Peyer's patch (tissue), 4 donors: ENCODE data around the gene ITPR1.

Experiments used
- POLR2A ChIP-seq, 2 donors: fragments of 450-650 bp; IDR thresholded peaks; one replicate each; pipeline ENCODE4 v1.5.1; 2017; ENCODE audit warnings: antibody characterized with exemption in 2 of 2, mild to moderate bottlenecking in 2 of 2, moderate library complexity in 2 of 2
- TF ChIP-seq, protein P1 (sequence below), 6 experiments: fragments of 450-650 bp in 4 of 6; fragments of 200-600 bp in 2 of 6; sonication (generic) in 1 of 6; IDR thresholded peaks; one replicate each; pipeline ENCODE4 v1.5.1; 2017 to 2019; ENCODE audit warnings: antibody characterized with exemption in 6 of 6, mild to moderate bottlenecking in 3 of 6, moderate library complexity in 1 of 6

DNA sequence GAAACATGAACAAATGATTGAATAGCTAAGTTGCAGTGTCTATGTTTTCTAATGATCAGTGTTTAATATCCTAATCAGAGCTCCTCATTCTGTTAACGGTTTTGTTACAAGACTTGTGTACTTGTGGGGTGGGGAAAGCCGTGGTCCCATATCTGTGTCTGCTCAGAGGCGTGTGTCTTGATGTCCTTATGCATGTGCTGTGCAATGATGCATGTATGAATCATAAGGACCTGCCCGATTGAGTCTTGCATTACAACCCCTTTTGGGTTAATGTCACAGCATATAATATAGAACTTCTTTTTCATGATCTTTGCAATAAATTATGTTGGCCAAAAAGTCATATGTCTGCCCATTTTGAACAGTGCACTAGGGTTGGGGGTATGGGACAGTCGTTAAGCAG lies 233.4 kb downstream of the ITPR1 start:
- TF ChIP-seq, protein P1, sequence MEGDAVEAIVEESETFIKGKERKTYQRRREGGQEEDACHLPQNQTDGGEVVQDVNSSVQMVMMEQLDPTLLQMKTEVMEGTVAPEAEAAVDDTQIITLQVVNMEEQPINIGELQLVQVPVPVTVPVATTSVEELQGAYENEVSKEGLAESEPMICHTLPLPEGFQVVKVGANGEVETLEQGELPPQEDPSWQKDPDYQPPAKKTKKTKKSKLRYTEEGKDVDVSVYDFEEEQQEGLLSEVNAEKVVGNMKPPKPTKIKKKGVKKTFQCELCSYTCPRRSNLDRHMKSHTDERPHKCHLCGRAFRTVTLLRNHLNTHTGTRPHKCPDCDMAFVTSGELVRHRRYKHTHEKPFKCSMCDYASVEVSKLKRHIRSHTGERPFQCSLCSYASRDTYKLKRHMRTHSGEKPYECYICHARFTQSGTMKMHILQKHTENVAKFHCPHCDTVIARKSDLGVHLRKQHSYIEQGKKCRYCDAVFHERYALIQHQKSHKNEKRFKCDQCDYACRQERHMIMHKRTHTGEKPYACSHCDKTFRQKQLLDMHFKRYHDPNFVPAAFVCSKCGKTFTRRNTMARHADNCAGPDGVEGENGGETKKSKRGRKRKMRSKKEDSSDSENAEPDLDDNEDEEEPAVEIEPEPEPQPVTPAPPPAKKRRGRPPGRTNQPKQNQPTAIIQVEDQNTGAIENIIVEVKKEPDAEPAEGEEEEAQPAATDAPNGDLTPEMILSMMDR (IDR thresholded peaks at IDR 0.05), result no peak
- no peak for TF ChIP-seq POLR2A (IDR thresholded peaks at IDR 0.05)
